H1 (cell line): ENCODE results near the gene EVC2. TPM values are rescaled to one million over a fixed set of nuclear protein-coding genes. Genes with fewer than 3 reads are reported as not detected.

ENCODE experiments used
- CTCF ChIA-PET: fragments of 300-600 bp; sonication (Branson Sonifier 250); formaldehyde crosslinking; loops from one replicate; lab custom pipeline; 2021; ENCODE audit not compliant: partially characterized antibody; lab: Charles Lee
- POLR2A ChIA-PET: fragments of 300-600 bp; sonication (Branson Sonifier 250); formaldehyde crosslinking; loops from one replicate; lab custom pipeline; 2021; ENCODE audit warnings: inconsistent platforms; ENCODE audit not compliant: partially characterized antibody; lab: Charles Lee
- DNase-seq, 2 experiments: peaks; one replicate each; pipeline versions ENCODE4 v3.0.0 to v3.0.0-alpha.2; 2010 to 2022; ENCODE audit warnings: low spot score in 2 of 2, low read depth in 1 of 2, mixed read lengths in 1 of 2
- FAIRE-seq: peaks from 2 replicates; lab custom pipeline; 2011; peaks lifted over from hg19 to GRCh38; lab: Jason Lieb, UNC
- H2AFZ ChIP-seq: 2 replicates; pipeline ENCODE4 v1.8.1; 2012; ENCODE audit warnings: low read length, inconsistent platforms
- H2AK5ac ChIP-seq: 2 replicates; pipeline ENCODE4 v1.6.1; 2013; ENCODE audit warnings: low read depth, low read length
- H2BK120ac ChIP-seq: replicated peaks from 2 replicates; pipeline ENCODE3; 2013; ENCODE audit warnings: low read depth, low read length, inconsistent platforms
- H2BK12ac ChIP-seq: 2 replicates; pipeline ENCODE4 v1.6.1; 2013; ENCODE audit warnings: low read depth, low read length
- H2BK15ac ChIP-seq: 2 replicates; pipeline ENCODE4 v1.6.1; 2013; ENCODE audit warnings: low read length
- H2BK20ac ChIP-seq: 2 replicates; pipeline ENCODE4 v1.6.1; 2013; ENCODE audit warnings: low read length
- H2BK5ac ChIP-seq: 2 replicates; pipeline ENCODE4 v1.6.1; 2013; ENCODE audit warnings: low read depth, low read length
- H3K14ac ChIP-seq: 2 replicates; pipeline ENCODE4 v1.6.1; 2013; ENCODE audit warnings: inconsistent platforms; ENCODE audit not compliant: insufficient read length
- H3K18ac ChIP-seq: 2 replicates; pipeline ENCODE4 v1.6.1; 2013; ENCODE audit warnings: low read length; ENCODE audit errors: extremely low read depth
- H3K23ac ChIP-seq: 2 replicates; pipeline ENCODE4 v1.6.1; 2013; ENCODE audit warnings: inconsistent platforms; ENCODE audit not compliant: insufficient read length
- H3K23me2 ChIP-seq: 2 replicates; pipeline ENCODE4 v1.6.1; 2013; ENCODE audit warnings: low read depth, low read length
- H3K27ac ChIP-seq: 2 replicates; pipeline ENCODE4 v1.6.1; 2011; ENCODE audit warnings: low read depth, low read length, inconsistent platforms
- H3K27me3 ChIP-seq, 4 experiments: replicated peaks in 1 of 4; 1 replicate in 1 of 4; 2 replicates in 3 of 4; pipeline versions ENCODE4 v1.6.1 to v1.8.1; 2011 to 2013; ENCODE audit warnings: low read length in 3 of 4, mild to moderate bottlenecking in 3 of 4, inconsistent platforms in 2 of 4, mixed read lengths in 2 of 4, moderate library complexity in 1 of 4; ENCODE audit not compliant: control insufficient read depth in 3 of 4, insufficient read depth in 3 of 4; ENCODE audit errors: extremely low read depth in 1 of 4
- H3K36me3 ChIP-seq, 4 experiments: 2 replicates each; pipeline versions ENCODE4 v1.6.1 to v1.8.1; 2011 to 2013; ENCODE audit warnings: mild to moderate bottlenecking in 4 of 4, low read length in 3 of 4, moderate library complexity in 2 of 4, control low read depth in 1 of 4, inconsistent platforms in 1 of 4; ENCODE audit not compliant: insufficient read depth in 4 of 4, control insufficient read depth in 2 of 4
- H3K4ac ChIP-seq: replicated peaks from 2 replicates; pipeline ENCODE3; 2013; ENCODE audit warnings: low read length, low read depth, mixed read lengths, inconsistent platforms; ENCODE audit not compliant: insufficient read length
- H3K4me1 ChIP-seq, 4 experiments: replicated peaks in 1 of 4; 1 replicate in 1 of 4; 2 replicates in 3 of 4; pipeline versions ENCODE4 v1.6.1 to v1.8.1; 2011 to 2013; ENCODE audit warnings: low read length in 3 of 4, inconsistent platforms in 2 of 4, mixed read lengths in 1 of 4; ENCODE audit not compliant: insufficient read depth in 4 of 4, control insufficient read depth in 3 of 4
- H3K4me2 ChIP-seq, 2 experiments: 2 replicates each; pipeline versions ENCODE4 v1.6.1 to v1.8.1; 2011 to 2013; ENCODE audit warnings: low read depth in 2 of 2, low read length in 2 of 2, control low read depth in 1 of 2, inconsistent platforms in 1 of 2, mild to moderate bottlenecking in 1 of 2; ENCODE audit not compliant: insufficient read depth in 1 of 2
- H3K4me3 ChIP-seq, 4 experiments: fragments of 200-600, 300-600 bp in 1 of 4; sonication (generic), shearing (Covaris generic), sonication (Bioruptor Twin) in 1 of 4; 2 replicates each; pipeline versions ENCODE4 v1.5.1 to v1.8.1; 2011 to 2016; ENCODE audit warnings: low read length in 4 of 4, low read depth in 3 of 4, control low read depth in 2 of 4, inconsistent platforms in 2 of 4, mild to moderate bottlenecking in 2 of 4, mixed read lengths in 1 of 4, moderate library complexity in 1 of 4; ENCODE audit not compliant: insufficient read depth in 2 of 4; ENCODE audit errors: extremely low read depth in 1 of 4
- H3K56ac ChIP-seq: replicated peaks from 2 replicates; pipeline ENCODE3; 2013; ENCODE audit warnings: low read depth, mild to moderate bottlenecking, mixed read lengths, low read length, inconsistent platforms; ENCODE audit not compliant: insufficient read length
- H3K79me1 ChIP-seq: 2 replicates; pipeline ENCODE4 v1.6.1; 2013; ENCODE audit warnings: low read depth, low read length, control low read depth
- H3K79me2 ChIP-seq, 2 experiments: 2 replicates each; pipeline versions ENCODE4 v1.6.1 to v1.8.1; 2012 to 2013; ENCODE audit warnings: low read length in 2 of 2, mild to moderate bottlenecking in 2 of 2, inconsistent platforms in 1 of 2; ENCODE audit not compliant: insufficient read depth in 2 of 2, control insufficient read depth in 1 of 2
- H3K9ac ChIP-seq, 4 experiments: replicated peaks in 1 of 4; 1 replicate in 1 of 4; 2 replicates in 3 of 4; pipeline versions ENCODE4 v1.6.1 to v1.8.1; 2011 to 2013; ENCODE audit warnings: low read depth in 3 of 4, low read length in 3 of 4, control low read depth in 2 of 4, mild to moderate bottlenecking in 2 of 4, moderate library complexity in 2 of 4, inconsistent platforms in 1 of 4; ENCODE audit errors: extremely low read depth in 1 of 4
- H3K9me3 ChIP-seq, 2 experiments: 2 replicates each; pipeline versions ENCODE4 v1.6.1 to v1.8.1; 2012 to 2013; ENCODE audit warnings: mild to moderate bottlenecking in 2 of 2, moderate library complexity in 2 of 2, control low read depth in 1 of 2, inconsistent platforms in 1 of 2, low read depth in 1 of 2, low read length in 1 of 2, mixed read lengths in 1 of 2; ENCODE audit not compliant: insufficient read depth in 2 of 2
- H4K20me1 ChIP-seq, 2 experiments: replicated peaks in 1 of 2; 2 replicates each; pipeline versions ENCODE3 to v1.8.1; 2011 to 2013; ENCODE audit warnings: inconsistent platforms in 2 of 2, low read length in 2 of 2, mild to moderate bottlenecking in 1 of 2; ENCODE audit not compliant: insufficient read depth in 2 of 2, control insufficient read depth in 1 of 2
- H4K5ac ChIP-seq: 2 replicates; pipeline ENCODE4 v1.6.1; 2013; ENCODE audit warnings: low read length, low read depth, mixed read lengths, inconsistent platforms; ENCODE audit not compliant: insufficient read length
- H4K8ac ChIP-seq: 2 replicates; pipeline ENCODE4 v1.8.0; 2013; ENCODE audit warnings: mild to moderate bottlenecking, moderate library complexity, low read length, inconsistent platforms; ENCODE audit not compliant: insufficient read depth; ENCODE audit errors: extremely low read depth
- H4K91ac ChIP-seq: replicated peaks from 2 replicates; pipeline ENCODE3; 2013; ENCODE audit warnings: low read length, mixed read lengths, inconsistent platforms; ENCODE audit not compliant: insufficient read length
- CBX5 ChIP-seq: fragments of 300-800, 300-1000 bp; sonication (generic); IDR thresholded peaks from 2 replicates; pipeline ENCODE4 v1.7.1; 2016; ENCODE audit warnings: antibody characterized with exemption, low read length, low read depth
- EP300 ChIP-seq, 2 experiments: IDR thresholded peaks; 1 replicate in 1 of 2; 2 replicates in 1 of 2; pipeline ENCODE4 v1.6.1; 2011 to 2012; ENCODE audit warnings: low read depth in 2 of 2, low read length in 2 of 2, mild to moderate bottlenecking in 2 of 2, borderline replicate concordance in 1 of 2, inconsistent platforms in 1 of 2, moderate library complexity in 1 of 2
- JUN ChIP-seq: IDR thresholded peaks from 2 replicates; pipeline ENCODE4 v1.6.1; 2011; ENCODE audit warnings: low read depth, mild to moderate bottlenecking, improper control_type of control experiment, low read length
- MAFK ChIP-seq: IDR thresholded peaks from 2 replicates; pipeline ENCODE4 v1.6.1; 2012; ENCODE audit warnings: low read depth, mild to moderate bottlenecking, improper control_type of control experiment, low read length
- SAP30 ChIP-seq: fragments of 300-600 bp; sonication (generic); IDR thresholded peaks from 2 replicates; pipeline ENCODE4 v1.7.1; 2012; ENCODE audit warnings: low read length, moderate library complexity, mild to moderate bottlenecking, inconsistent platforms; ENCODE audit not compliant: insufficient read depth, insufficient replicate concordance
- SP4 ChIP-seq: IDR thresholded peaks from 2 replicates; pipeline ENCODE4 v1.6.1; 2012; ENCODE audit warnings: low read length, inconsistent platforms
- WGBS, 2 experiments: shearing (Covaris generic) in 1 of 2; methylation state at CpG; one replicate each; pipeline versions ENCODE4 v1.1.6 to v1.1.7; 2013 to 2015; ENCODE audit warnings: low lambda C conversion rate in 2 of 2, mixed read lengths in 2 of 2, inconsistent platforms in 1 of 2, low coverage in 1 of 2, missing lambda C conversion rate in 1 of 2; ENCODE audit not compliant: insufficient replicate concordance in 2 of 2, insufficient coverage in 1 of 2, insufficient read length in 1 of 2; ENCODE audit errors: extremely low coverage in 1 of 2, missing lambda C conversion rate in 1 of 2; 5-methylcytosine and 5-hydroxymethylcytosine counted together
- polyA plus RNA-seq, 7 experiments: library from polyadenylated mRNA; depleted of rRNA in 3 of 7; stranded (reverse) in 5 of 7; unstranded in 2 of 7; fragments of >200 nt in 5 of 7; fragments of 200-250 nt in 2 of 7; gene quantifications; 1 replicate in 5 of 7; 2 replicates in 1 of 7; 4 replicates in 1 of 7; pipeline versions ENCODE4 v1.2.1 to v1.2.3, GENCODE V29; 2011 to 2013; ENCODE audit warnings: missing spikeins in 2 of 7, mixed read lengths in 2 of 7
- total RNA-seq: library from RNA; stranded (reverse); fragmentation: NEBNext Ultra II Directional; extraction: Animal tissue kit (Norgen Biotek cat#: 25700); gene quantifications from 2 replicates; pipeline ENCODE4 v1.2.1, GENCODE V29; 2021

Gene EVC2
- total and polyA plus RNA-seq, 2 of the 8 experiments (the other 6 are each of a cell fraction or from before 2014, with no cell fraction given) = 0.73 to 5.9 TPM

DNA sequence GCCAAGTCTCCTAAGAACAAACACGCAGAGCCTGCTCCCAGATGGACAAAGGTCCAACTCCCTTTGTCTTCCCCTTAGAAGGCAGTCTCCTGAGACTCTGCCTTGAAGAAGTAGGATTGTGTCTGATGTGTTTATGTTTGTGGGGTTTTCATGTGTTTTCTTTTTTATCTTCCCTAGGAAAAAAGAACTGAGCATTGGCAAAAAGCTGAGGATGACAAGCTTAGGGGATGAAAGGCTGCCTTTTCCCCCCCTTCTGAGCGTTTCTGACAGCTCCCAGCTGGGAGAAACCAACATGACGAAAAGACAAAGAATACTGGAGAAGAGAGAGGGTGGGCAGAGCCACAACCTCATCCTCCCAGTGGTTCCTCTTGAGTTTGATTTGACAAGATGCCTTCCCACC lies 181.1 kb downstream of the EVC2 start:
- Histone ChIP-seq H2BK12ac (no peak overlapping the region), H2AFZ (no peak overlapping the region), H3K36me3 (peaks cover 0 to 3% (median 0%) of the 10 kb centered on the region in 4 experiments; a peak in 1 of 8 replicates), H3K27me3 (no peaks in the 10 kb centered on the region), H3K4me1 (peaks cover 0 to 3% (median 0%) of the 10 kb centered on the region in 4 experiments; a peak in 1 of 7 replicates), H2AK5ac (no peak overlapping the region), H3K23ac (no peak overlapping the region), H2BK15ac (no peak overlapping the region), H3K23me2 (peaks cover 4% of the 10 kb centered on the region), H4K20me1 (peaks cover 0 to 3% of the 10 kb centered on the region in 2 experiments), H4K5ac (no peak overlapping the region), H3K18ac (no peak overlapping the region), H3K14ac (no peak overlapping the region), H3K79me2 (no peaks in the 10 kb centered on the region)
- 59% methylated on average over 3 of the region's 3 CpGs; no CpG with 5 or more reads in 1 of the 2 experiments for WGBS, 2 experiments
- no peak for FAIRE-seq
- CTCF ChIA-PET = interaction anchor here (0.7 kb wide), 1 partner anchor 27 kb away, joined by 3 read pairs; no protein-coding TSS in a partner anchor
- no peak for TF ChIP-seq JUN
- no peak for TF ChIP-seq MAFK
- no peak for TF ChIP-seq EP300 (IDR thresholded peaks at IDR 0.05; ENCODE audit: borderline replicate concordance in 1 of 2, low read depth in 2 of 2, low read length in 2 of 2)
- no peak for TF ChIP-seq SP4
- TF ChIP-seq SAP30 = no peak
- no peak for TF ChIP-seq CBX5
- TF ChIP-seq, all 59 proteins: peak for 0
- Histone ChIP-seq H3K4me3 (no peak overlapping the region), H4K8ac (no peak overlapping the region), H2BK5ac (no peak overlapping the region), H3K4me2 (no peak overlapping the region), H2BK120ac (no peak overlapping the region), H3K9ac (no peak overlapping the region), H3K9me3 (0 out of 4 replicates have a peak, but pooled peaks cover 0 to 8% of the 10 kb centered on the region in 2 experiments), H3K56ac (no peak overlapping the region), H3K4ac (no peak overlapping the region), H2BK20ac (no peak overlapping the region), H3K79me1 (no peaks in the 10 kb centered on the region), H4K91ac (no peak overlapping the region), H3K27ac (no peak overlapping the region)
- POLR2A ChIA-PET = no interaction called here
- no peak for DNase-seq
